Measurements from ENCODE around the gene CHRNA5.

- no peak for TF ChIP-seq MAZ (IDR thresholded peaks at IDR 0.05; ENCODE audit: borderline replicate concordance, low read depth, low read length)
- TF ChIP-seq JUN (IDR thresholded peaks at IDR 0.05) = no peak
- no peak for TF ChIP-seq KDM5A (IDR thresholded peaks at IDR 0.05)
- no peak for TF ChIP-seq EP300 (IDR thresholded peaks at IDR 0.05)
- TF ChIP-seq CHD2 (IDR thresholded peaks at IDR 0.05; ENCODE audit: low read length, partially characterized antibody) = no peak
- TF ChIP-seq POLR2A (IDR thresholded peaks at IDR 0.05; ENCODE audit: low read length) = no peak
- TF ChIP-seq MAX (IDR thresholded peaks at IDR 0.05) = no peak
- no peak for TF ChIP-seq CTCF (IDR thresholded peaks at IDR 0.05)
These were observed 3.8 kb upstream of the CHRNA5 start for GRCh38 chr15:78561490-78561889.

All from A549 (cell line).